Colonic mucosa (tissue), 4 donors: Measurements from ENCODE around the gene HTRA3. TPM values are rescaled to one million over a fixed set of nuclear protein-coding genes. Genes with fewer than 3 reads are reported as not detected.

Experiments
- DNase-seq: peaks from one replicate; pipeline ENCODE4 v3.0.0-alpha.2; 2020
- H3K27ac ChIP-seq: fragments of 200-600 bp; one replicate; pipeline ENCODE4 v1.8.0; 2021
- H3K27me3 ChIP-seq: fragments of 200-600 bp; one replicate; pipeline ENCODE4 v1.8.0; 2021
- H3K36me3 ChIP-seq: fragments of 200-600 bp; one replicate; pipeline ENCODE4 v1.8.0; 2021
- H3K4me1 ChIP-seq: fragments of 200-600 bp; one replicate; pipeline ENCODE4 v1.8.0; 2021; ENCODE audit warnings: mild to moderate bottlenecking
- H3K4me3 ChIP-seq: fragments of 200-600 bp; one replicate; pipeline ENCODE4 v1.8.0; 2021
- H3K9ac ChIP-seq, 2 donors: one replicate each; pipeline ENCODE4 v1.7.0; 2013; ENCODE audit warnings: control low read depth in 2 of 2, low read depth in 2 of 2, low read length in 2 of 2
- H3K9me3 ChIP-seq: fragments of 200-600 bp; one replicate; pipeline ENCODE4 v1.8.0; 2021
- intact Hi-C: fragments of 100-400 bp; cut with DNase I; formaldehyde crosslinking; loops from one replicate; pipeline ENCODE4 v1.14.1; 2022
- total RNA-seq, 2 donors: library from RNA; stranded (reverse); fragmentation: NEBNext Ultra II Directional in 1 of 2; extraction: Animal tissue kit (Norgen Biotek cat#: 25700) in 1 of 2; gene quantifications; one replicate each; pipeline ENCODE4 v1.2.1, GENCODE V29; 2021
- TF ChIP-seq, protein P1 (sequence below): fragments of 200-600 bp; IDR thresholded peaks from one replicate; pipeline ENCODE4 v1.8.0; 2022; ENCODE audit warnings: antibody characterized with exemption, mild to moderate bottlenecking
- donor health status: healthy.
- donor health status: DM: no; HTN: no; CAD: no.
- donor health status: DM: no; HTN: no; CAD: no.

HTRA3 gene
- total RNA-seq, 2 donors from 2014 or later: 1.3 to 5.0 TPM

DNA sequence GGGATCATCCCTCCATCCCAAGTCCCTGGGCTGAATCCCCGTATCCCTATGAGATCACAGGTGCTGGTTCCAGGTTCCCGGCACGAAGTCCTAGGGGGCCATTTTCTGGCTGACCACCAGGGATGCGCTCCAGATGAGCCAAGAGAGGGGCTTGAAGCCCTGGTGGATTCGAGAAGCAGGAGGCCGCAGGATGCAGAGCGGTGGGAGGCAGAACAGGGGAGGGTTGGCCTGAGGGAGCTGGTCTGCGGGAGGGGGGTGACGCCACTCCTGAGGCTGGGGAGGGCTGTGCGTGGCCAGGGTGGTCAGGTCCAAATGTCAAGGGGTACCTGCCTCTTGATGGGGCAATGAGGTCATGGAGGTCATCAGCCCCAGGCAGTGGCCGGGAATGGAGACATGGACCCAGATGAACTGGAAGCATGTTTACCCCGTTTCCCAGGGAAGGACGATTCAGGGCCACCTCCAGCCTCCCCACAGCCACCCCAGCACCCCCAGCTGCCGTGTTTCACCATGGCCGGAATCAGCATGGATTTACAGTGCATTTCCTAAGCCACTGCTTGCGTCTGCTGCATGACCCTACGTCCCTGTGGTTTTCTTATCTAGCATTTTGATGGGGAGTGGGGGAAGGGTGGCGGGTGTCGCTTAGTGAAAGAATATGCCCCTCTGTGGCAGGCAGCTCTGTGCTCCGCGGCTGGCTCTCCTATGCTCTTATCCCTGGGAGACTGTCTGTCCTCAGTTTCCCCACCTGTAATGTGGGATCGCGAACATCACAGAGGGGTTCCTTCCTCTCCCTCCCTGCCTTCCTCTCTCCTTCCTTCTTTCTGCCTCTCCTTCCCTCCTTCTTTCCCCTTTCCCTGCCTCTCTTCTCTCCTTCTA, 17.0 kb upstream of the HTRA3 start:
- no peak for DNase-seq
- H3K36me3 ChIP-seq: no peaks in the 10 kb centered on the region
- intact Hi-C loops: no loop called here

DNA sequence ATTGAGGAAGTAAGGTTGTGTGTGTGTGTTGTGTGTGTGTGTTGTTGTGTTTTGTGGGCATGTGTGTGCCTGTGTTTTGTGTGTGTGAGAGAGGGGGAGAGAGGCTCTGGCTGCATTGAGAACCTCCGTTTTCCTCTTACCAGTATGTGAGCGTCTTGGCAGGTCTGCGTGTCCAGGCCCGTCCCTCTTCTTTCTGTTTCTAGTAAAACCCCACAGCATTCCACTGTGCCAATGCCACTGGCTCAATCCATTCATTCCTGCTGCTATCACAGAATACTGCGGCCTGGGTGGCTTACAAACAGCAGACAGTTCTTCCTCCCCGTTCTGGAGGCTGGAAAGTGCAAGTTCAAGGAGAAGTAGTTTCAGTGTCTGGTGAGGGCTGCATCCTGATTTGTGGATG, 15.5 kb upstream of the HTRA3 start:
- Histone ChIP-seq H3K36me3 (no peaks in the 10 kb centered on the region), H3K4me1 (no peaks in the 10 kb centered on the region), H3K4me3 (no peak overlapping the region), H3K9me3 (no peaks in the 10 kb centered on the region), H3K9ac (no peak overlapping the region), H3K27ac (no peak overlapping the region), H3K27me3 (no peaks in the 10 kb centered on the region)
- intact Hi-C loops: no loop called here
- TF ChIP-seq, protein P1, sequence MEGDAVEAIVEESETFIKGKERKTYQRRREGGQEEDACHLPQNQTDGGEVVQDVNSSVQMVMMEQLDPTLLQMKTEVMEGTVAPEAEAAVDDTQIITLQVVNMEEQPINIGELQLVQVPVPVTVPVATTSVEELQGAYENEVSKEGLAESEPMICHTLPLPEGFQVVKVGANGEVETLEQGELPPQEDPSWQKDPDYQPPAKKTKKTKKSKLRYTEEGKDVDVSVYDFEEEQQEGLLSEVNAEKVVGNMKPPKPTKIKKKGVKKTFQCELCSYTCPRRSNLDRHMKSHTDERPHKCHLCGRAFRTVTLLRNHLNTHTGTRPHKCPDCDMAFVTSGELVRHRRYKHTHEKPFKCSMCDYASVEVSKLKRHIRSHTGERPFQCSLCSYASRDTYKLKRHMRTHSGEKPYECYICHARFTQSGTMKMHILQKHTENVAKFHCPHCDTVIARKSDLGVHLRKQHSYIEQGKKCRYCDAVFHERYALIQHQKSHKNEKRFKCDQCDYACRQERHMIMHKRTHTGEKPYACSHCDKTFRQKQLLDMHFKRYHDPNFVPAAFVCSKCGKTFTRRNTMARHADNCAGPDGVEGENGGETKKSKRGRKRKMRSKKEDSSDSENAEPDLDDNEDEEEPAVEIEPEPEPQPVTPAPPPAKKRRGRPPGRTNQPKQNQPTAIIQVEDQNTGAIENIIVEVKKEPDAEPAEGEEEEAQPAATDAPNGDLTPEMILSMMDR: no peak
- DNase-seq: no peak

More for the DNA sequence above, 17.0 kb upstream of the HTRA3 start:
- no peak overlapping the region for H3K27ac ChIP-seq
- H3K9me3 ChIP-seq: no peaks in the 10 kb centered on the region
- no peaks in the 10 kb centered on the region for H3K27me3 ChIP-seq
- no peaks in the 10 kb centered on the region for H3K4me1 ChIP-seq
- TF ChIP-seq, protein P1: no peak
- H3K9ac ChIP-seq: no peak overlapping the region
- no peak overlapping the region for H3K4me3 ChIP-seq

DNA sequence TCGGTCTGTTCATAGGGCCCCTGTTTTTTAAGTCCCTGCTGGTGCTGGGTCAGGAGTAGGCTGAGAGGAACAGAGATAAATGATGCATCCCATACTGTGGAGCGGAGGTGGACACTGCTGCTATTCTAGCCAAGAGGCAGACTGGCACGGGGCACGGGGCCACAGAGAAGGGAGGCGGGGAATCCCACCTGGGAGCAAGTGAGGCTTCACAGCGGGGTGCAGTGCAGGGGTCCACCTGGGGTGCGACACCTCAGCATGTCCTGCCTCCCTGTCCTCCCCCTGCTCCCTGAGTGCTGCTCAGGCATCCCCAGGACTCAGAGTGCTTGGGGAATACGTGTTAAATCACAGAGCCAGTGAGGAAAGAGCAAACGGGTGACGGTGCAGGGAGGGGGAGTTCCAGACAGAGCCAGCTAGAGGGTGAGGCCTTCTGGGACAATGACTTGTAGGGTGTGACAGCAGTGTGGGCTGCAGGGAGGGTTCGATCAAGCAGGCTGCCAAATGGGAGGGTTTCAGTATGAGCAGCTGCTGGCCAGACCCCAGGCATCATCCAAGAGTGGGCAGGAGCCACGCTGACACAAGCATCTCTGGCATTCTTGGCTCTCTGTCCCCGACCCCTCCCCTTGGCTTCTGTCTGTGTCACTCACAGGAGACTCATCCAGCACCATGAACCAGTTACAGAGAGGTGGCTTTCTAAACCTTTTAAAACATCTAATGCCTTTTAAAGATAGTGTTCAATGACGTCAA, 13.7 kb upstream of the HTRA3 start:
- no peak overlapping the region for H3K27ac ChIP-seq
- DNase-seq: no peak
- no peaks in the 10 kb centered on the region for H3K4me1 ChIP-seq
- no peaks in the 10 kb centered on the region for H3K9me3 ChIP-seq
- no peaks in the 10 kb centered on the region for H3K27me3 ChIP-seq
- no peak overlapping the region for H3K4me3 ChIP-seq
- intact Hi-C loops: no loop called here
- TF ChIP-seq, protein P1: no peak
- no peaks in the 10 kb centered on the region for H3K36me3 ChIP-seq
- H3K9ac ChIP-seq: no peak overlapping the region

DNA sequence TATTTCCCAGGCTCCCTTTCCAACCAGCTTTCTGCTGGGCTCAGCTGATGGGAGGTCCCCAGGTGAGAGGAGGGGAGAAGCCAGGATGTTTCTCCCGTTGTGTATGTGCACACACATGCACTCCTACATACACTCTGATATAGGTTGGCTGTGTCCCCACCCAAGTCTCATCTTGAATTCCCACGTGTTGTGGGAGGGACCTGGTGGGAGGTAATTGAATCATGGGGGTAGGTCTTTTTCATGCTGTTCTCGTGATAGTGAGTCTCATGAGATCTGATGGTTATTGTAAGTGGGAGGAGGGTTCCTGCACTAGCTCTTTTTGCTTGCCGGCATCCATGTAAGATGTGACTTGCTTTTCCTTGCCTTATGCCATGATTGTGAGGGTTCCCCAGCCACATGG, 11.7 kb upstream of the HTRA3 start:
- Histone ChIP-seq H3K9ac (no peak overlapping the region), H3K4me1 (no peaks in the 10 kb centered on the region), H3K36me3 (no peaks in the 10 kb centered on the region), H3K27ac (no peak overlapping the region), H3K4me3 (no peak overlapping the region), H3K27me3 (no peaks in the 10 kb centered on the region), H3K9me3 (no peaks in the 10 kb centered on the region)
- intact Hi-C loops: no loop called here
- DNase-seq: no peak
- TF ChIP-seq, protein P1: no peak

DNA sequence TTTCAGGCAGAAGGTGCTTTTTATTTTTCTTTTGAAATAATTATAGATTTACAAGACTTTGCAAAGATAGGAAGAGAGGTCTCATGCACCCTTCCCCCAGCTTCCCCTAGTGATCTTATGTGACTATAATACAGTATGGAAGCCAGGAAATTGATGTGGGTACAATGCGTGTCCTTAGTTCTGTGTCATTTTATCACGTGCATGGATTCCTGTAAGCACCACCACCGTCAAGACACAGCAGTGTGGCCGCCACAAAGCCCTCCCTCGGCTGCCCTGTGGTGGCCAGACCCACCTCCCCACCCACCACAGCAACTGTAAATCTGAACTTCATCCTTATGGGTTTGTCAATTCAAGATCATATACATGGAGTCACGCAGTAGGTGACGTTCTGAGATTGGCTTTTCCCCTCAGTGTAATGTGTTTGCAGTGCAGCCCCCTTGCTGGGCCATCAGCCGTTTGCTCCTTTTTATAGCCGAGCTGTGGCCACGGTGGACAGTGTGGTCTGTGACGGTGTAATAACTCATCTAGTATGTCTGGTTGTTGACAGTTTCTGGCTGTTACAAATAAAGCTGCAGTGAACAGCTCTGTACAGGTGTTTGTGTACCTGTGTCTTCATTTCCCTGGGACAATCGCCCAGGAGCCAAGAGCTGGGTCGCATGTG, 10.9 kb upstream of the HTRA3 start:
- TF ChIP-seq, protein P1: no peak
- H3K9me3 ChIP-seq: no peaks in the 10 kb centered on the region
- H3K36me3 ChIP-seq: no peaks in the 10 kb centered on the region
- H3K4me1 ChIP-seq: no peaks in the 10 kb centered on the region
- H3K4me3 ChIP-seq: no peak overlapping the region
- intact Hi-C loops: no loop called here
- no peaks in the 10 kb centered on the region for H3K27me3 ChIP-seq
- H3K27ac ChIP-seq: no peak overlapping the region
- no peak for DNase-seq
- no peak overlapping the region for H3K9ac ChIP-seq
